ENCODE results near the gene ASB18.
"Not testable (repeated sequence)": the region's sequence is repeated elsewhere in the genome, so short reads cannot be mapped to it uniquely, and the experiment has no call there.

Gene ASB18

GRCh38 chr2:236284208-236284607 lies 20.0 kb upstream of the ASB18 start:
- DNase-seq, result no peak

- no peak for DNase-seq
These were observed 18.2 kb upstream of the ASB18 start for GRCh38 chr2:236282406-236282805.

GRCh38 chr2:236281423-236281822 lies 17.2 kb upstream of the ASB18 start:
- no peak for DNase-seq

- DNase-seq, result no peak
These were observed 8.9 kb upstream of the ASB18 start for GRCh38 chr2:236273126-236273525.

GRCh38 chr2:236271851-236272250 lies 7.6 kb upstream of the ASB18 start:
- DNase-seq, result no peak

- DNase-seq, result not testable (repeated sequence)
These were observed 5.7 kb upstream of the ASB18 start for GRCh38 chr2:236269876-236270275.

GRCh38 chr2:236265675-236266074 lies 1.5 kb upstream of the ASB18 start:
- DNase-seq, result no peak

GRCh38 chr2:236262238-236262637 lies 2.0 kb downstream of the ASB18 start:
- no peak for DNase-seq

GRCh38 chr2:236261452-236261851 lies 2.8 kb downstream of the ASB18 start:
- no peak for DNase-seq

- DNase-seq, result no peak
These were observed 4.8 kb downstream of the ASB18 start for GRCh38 chr2:236259371-236259770.

- DNase-seq, result no peak
These were observed 6.6 kb downstream of the ASB18 start for GRCh38 chr2:236257575-236257974.

GRCh38 chr2:236257136-236257535 lies 7.1 kb downstream of the ASB18 start:
- DNase-seq, result no peak

GRCh38 chr2:236256366-236256985 lies 7.7 kb downstream of the ASB18 start:
- DNase-seq, result no peak

- no peak for DNase-seq
These were observed 9.5 kb downstream of the ASB18 start for GRCh38 chr2:236254674-236255073.

- DNase-seq, result no peak
These were observed 10.2 kb downstream of the ASB18 start for GRCh38 chr2:236254001-236254400.

- no peak for DNase-seq
These were observed 11.6 kb downstream of the ASB18 start for GRCh38 chr2:236252602-236253001.

- DNase-seq, result no peak
These were observed 13.2 kb downstream of the ASB18 start for GRCh38 chr2:236250909-236251579.

- no peak for DNase-seq
These were observed 13.9 kb downstream of the ASB18 start for GRCh38 chr2:236250286-236250685.

- no peak for DNase-seq
These were observed 15.1 kb downstream of the ASB18 start for GRCh38 chr2:236249066-236249465.

- DNase-seq, result no peak
These were observed 17.4 kb downstream of the ASB18 start for GRCh38 chr2:236246711-236247246.

- no peak for DNase-seq
These were observed 19.9 kb downstream of the ASB18 start for GRCh38 chr2:236244256-236244655.

- DNase-seq, result no peak
These were observed 22.1 kb downstream of the ASB18 start for GRCh38 chr2:236242057-236242495.

GRCh38 chr2:236241181-236242056 lies 22.8 kb downstream of the ASB18 start:
- no peak for DNase-seq
